HCT116 (cell line): ENCODE measurements around the gene MYH7.

Experiments used
- CBX3 ChIP-seq: IDR thresholded peaks from 2 replicates; pipeline ENCODE4 v1.6.1; 2012; ENCODE audit warnings: low read depth
- CEBPB ChIP-seq: IDR thresholded peaks from 2 replicates; pipeline ENCODE4 v1.6.1; 2012; ENCODE audit warnings: low read depth
- ELF1 ChIP-seq: IDR thresholded peaks from 2 replicates; pipeline ENCODE4 v1.6.1; 2012; ENCODE audit warnings: low read depth, borderline replicate concordance
- EZH2 ChIP-seq: fragments of 200-600 bp; sonication (generic); IDR thresholded peaks from 2 replicates; pipeline ENCODE4 v1.6.1; 2017; ENCODE audit warnings: antibody characterized with exemption, mixed run types
- EZH2phosphoT487 ChIP-seq: fragments of 200-600 bp; IDR thresholded peaks from 2 replicates; pipeline ENCODE4 v1.6.1; 2018; ENCODE audit warnings: antibody characterized with exemption, borderline replicate concordance
- POLR2A ChIP-seq: IDR thresholded peaks from 2 replicates; pipeline ENCODE4 v1.7.0; 2011; ENCODE audit warnings: borderline replicate concordance; ENCODE audit not compliant: insufficient read depth, insufficient read length; ENCODE audit errors: extremely low read depth
- RAD21 ChIP-seq: IDR thresholded peaks from 2 replicates; pipeline ENCODE4 v1.6.1; 2012; ENCODE audit warnings: low read depth, mild to moderate bottlenecking
- SIN3A ChIP-seq: IDR thresholded peaks from 2 replicates; pipeline ENCODE4 v1.6.1; 2012; ENCODE audit warnings: low read depth
- TCF7L2 ChIP-seq: IDR thresholded peaks from 2 replicates; pipeline ENCODE4 v1.7.0; 2011; ENCODE audit warnings: borderline replicate concordance, inconsistent platforms; ENCODE audit not compliant: insufficient read depth, insufficient read length; ENCODE audit errors: extremely low read depth
- TF ChIP-seq, protein P1 (sequence below), 3 experiments: fragments of 200-600 bp in 1 of 3; sonication (generic) in 1 of 3; IDR thresholded peaks in 2 of 3; conservative IDR thresholded peaks in 1 of 3; 2 replicates each; pipeline ENCODE4 v1.5.1; 2012 to 2017; ENCODE audit warnings: low read depth in 2 of 3, low read length in 2 of 3, antibody characterized with exemption in 1 of 3, borderline replicate concordance in 1 of 3, control low read depth in 1 of 3, mild to moderate bottlenecking in 1 of 3, mixed read lengths in 1 of 3, mixed run types in 1 of 3, moderate library complexity in 1 of 3; ENCODE audit not compliant: insufficient read depth in 1 of 3
- TF ChIP-seq, protein P2 (sequence below): IDR thresholded peaks from 2 replicates; pipeline ENCODE4 v1.6.1; 2012; ENCODE audit warnings: low read depth
- TF ChIP-seq, protein P3 (sequence below): IDR thresholded peaks from 2 replicates; pipeline ENCODE4 v1.6.1; 2012

DNA sequence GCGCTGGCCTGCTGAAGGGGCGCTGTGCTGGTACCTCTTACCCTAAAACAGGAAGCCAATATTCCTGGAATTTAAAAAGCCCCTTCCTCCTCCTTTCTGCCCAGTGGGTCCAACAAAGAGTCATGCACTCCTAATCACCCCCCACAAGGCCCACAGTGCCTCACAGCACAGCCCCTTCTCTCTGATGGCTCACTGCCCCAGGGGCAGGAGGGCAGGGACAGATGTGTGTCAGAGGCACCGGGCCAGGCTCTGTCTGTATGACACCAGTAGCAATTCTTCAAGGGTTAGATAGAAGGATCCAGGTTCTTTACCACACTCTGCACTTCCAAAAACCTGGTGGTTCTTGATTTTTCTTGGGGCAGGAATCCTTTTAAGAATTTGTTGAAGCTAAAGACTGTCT is 36.3 kb downstream of the MYH7 start:
- TF ChIP-seq, protein P1, sequence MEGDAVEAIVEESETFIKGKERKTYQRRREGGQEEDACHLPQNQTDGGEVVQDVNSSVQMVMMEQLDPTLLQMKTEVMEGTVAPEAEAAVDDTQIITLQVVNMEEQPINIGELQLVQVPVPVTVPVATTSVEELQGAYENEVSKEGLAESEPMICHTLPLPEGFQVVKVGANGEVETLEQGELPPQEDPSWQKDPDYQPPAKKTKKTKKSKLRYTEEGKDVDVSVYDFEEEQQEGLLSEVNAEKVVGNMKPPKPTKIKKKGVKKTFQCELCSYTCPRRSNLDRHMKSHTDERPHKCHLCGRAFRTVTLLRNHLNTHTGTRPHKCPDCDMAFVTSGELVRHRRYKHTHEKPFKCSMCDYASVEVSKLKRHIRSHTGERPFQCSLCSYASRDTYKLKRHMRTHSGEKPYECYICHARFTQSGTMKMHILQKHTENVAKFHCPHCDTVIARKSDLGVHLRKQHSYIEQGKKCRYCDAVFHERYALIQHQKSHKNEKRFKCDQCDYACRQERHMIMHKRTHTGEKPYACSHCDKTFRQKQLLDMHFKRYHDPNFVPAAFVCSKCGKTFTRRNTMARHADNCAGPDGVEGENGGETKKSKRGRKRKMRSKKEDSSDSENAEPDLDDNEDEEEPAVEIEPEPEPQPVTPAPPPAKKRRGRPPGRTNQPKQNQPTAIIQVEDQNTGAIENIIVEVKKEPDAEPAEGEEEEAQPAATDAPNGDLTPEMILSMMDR (IDR thresholded peaks at IDR 0.05 in 2 of 3, conservative IDR thresholded peaks at IDR 0.05 in 1 of 3; ENCODE audit: borderline replicate concordance in 1 of 3, insufficient read depth in 1 of 3, low read depth in 2 of 3, low read length in 2 of 3): no peak
- TF ChIP-seq RAD21 (no peak), POLR2A (no peak), CEBPB (no peak), TCF7L2 (no peak), EZH2 (no peak), CBX3 (no peak), ELF1 (no peak), EZH2phosphoT487 (no peak), SIN3A (no peak)
- TF ChIP-seq, protein P2, sequence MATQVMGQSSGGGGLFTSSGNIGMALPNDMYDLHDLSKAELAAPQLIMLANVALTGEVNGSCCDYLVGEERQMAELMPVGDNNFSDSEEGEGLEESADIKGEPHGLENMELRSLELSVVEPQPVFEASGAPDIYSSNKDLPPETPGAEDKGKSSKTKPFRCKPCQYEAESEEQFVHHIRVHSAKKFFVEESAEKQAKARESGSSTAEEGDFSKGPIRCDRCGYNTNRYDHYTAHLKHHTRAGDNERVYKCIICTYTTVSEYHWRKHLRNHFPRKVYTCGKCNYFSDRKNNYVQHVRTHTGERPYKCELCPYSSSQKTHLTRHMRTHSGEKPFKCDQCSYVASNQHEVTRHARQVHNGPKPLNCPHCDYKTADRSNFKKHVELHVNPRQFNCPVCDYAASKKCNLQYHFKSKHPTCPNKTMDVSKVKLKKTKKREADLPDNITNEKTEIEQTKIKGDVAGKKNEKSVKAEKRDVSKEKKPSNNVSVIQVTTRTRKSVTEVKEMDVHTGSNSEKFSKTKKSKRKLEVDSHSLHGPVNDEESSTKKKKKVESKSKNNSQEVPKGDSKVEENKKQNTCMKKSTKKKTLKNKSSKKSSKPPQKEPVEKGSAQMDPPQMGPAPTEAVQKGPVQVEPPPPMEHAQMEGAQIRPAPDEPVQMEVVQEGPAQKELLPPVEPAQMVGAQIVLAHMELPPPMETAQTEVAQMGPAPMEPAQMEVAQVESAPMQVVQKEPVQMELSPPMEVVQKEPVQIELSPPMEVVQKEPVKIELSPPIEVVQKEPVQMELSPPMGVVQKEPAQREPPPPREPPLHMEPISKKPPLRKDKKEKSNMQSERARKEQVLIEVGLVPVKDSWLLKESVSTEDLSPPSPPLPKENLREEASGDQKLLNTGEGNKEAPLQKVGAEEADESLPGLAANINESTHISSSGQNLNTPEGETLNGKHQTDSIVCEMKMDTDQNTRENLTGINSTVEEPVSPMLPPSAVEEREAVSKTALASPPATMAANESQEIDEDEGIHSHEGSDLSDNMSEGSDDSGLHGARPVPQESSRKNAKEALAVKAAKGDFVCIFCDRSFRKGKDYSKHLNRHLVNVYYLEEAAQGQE: no peak
- TF ChIP-seq, protein P3, sequence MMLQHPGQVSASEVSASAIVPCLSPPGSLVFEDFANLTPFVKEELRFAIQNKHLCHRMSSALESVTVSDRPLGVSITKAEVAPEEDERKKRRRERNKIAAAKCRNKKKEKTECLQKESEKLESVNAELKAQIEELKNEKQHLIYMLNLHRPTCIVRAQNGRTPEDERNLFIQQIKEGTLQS: no peak
